H1 (cell line): Measurements from ENCODE around the gene NLRX1. TPM values are rescaled to one million over a fixed set of nuclear protein-coding genes. Genes with fewer than 3 reads are reported as not detected.

Experiments used
- CTCF ChIA-PET: fragments of 300-600 bp; sonication (Branson Sonifier 250); formaldehyde crosslinking; loops from one replicate; lab custom pipeline; 2021; ENCODE audit not compliant: partially characterized antibody; lab: Charles Lee
- POLR2A ChIA-PET: fragments of 300-600 bp; sonication (Branson Sonifier 250); formaldehyde crosslinking; loops from one replicate; lab custom pipeline; 2021; ENCODE audit warnings: inconsistent platforms; ENCODE audit not compliant: partially characterized antibody; lab: Charles Lee
- DNase-seq, 2 experiments: peaks; one replicate each; pipeline versions ENCODE4 v3.0.0 to v3.0.0-alpha.2; 2010 to 2022; ENCODE audit warnings: low spot score in 2 of 2, low read depth in 1 of 2, mixed read lengths in 1 of 2
- FAIRE-seq: peaks from 2 replicates; lab custom pipeline; 2011; peaks lifted over from hg19 to GRCh38; lab: Jason Lieb, UNC
- H2AFZ ChIP-seq: 2 replicates; pipeline ENCODE4 v1.8.1; 2012; ENCODE audit warnings: low read length, inconsistent platforms
- H2AK5ac ChIP-seq: 2 replicates; pipeline ENCODE4 v1.6.1; 2013; ENCODE audit warnings: low read depth, low read length
- H2BK120ac ChIP-seq: replicated peaks from 2 replicates; pipeline ENCODE3; 2013; ENCODE audit warnings: low read depth, low read length, inconsistent platforms
- H2BK12ac ChIP-seq: 2 replicates; pipeline ENCODE4 v1.6.1; 2013; ENCODE audit warnings: low read depth, low read length
- H2BK15ac ChIP-seq: 2 replicates; pipeline ENCODE4 v1.6.1; 2013; ENCODE audit warnings: low read length
- H2BK20ac ChIP-seq: 2 replicates; pipeline ENCODE4 v1.6.1; 2013; ENCODE audit warnings: low read length
- H2BK5ac ChIP-seq: 2 replicates; pipeline ENCODE4 v1.6.1; 2013; ENCODE audit warnings: low read depth, low read length
- H3K14ac ChIP-seq: 2 replicates; pipeline ENCODE4 v1.6.1; 2013; ENCODE audit warnings: inconsistent platforms; ENCODE audit not compliant: insufficient read length
- H3K18ac ChIP-seq: 2 replicates; pipeline ENCODE4 v1.6.1; 2013; ENCODE audit warnings: low read length; ENCODE audit errors: extremely low read depth
- H3K23ac ChIP-seq: 2 replicates; pipeline ENCODE4 v1.6.1; 2013; ENCODE audit warnings: inconsistent platforms; ENCODE audit not compliant: insufficient read length
- H3K23me2 ChIP-seq: 2 replicates; pipeline ENCODE4 v1.6.1; 2013; ENCODE audit warnings: low read depth, low read length
- H3K27ac ChIP-seq: 2 replicates; pipeline ENCODE4 v1.6.1; 2011; ENCODE audit warnings: low read depth, low read length, inconsistent platforms
- H3K27me3 ChIP-seq, 4 experiments: replicated peaks in 1 of 4; 1 replicate in 1 of 4; 2 replicates in 3 of 4; pipeline versions ENCODE4 v1.6.1 to v1.8.1; 2011 to 2013; ENCODE audit warnings: low read length in 3 of 4, mild to moderate bottlenecking in 3 of 4, inconsistent platforms in 2 of 4, mixed read lengths in 2 of 4, moderate library complexity in 1 of 4; ENCODE audit not compliant: control insufficient read depth in 3 of 4, insufficient read depth in 3 of 4; ENCODE audit errors: extremely low read depth in 1 of 4
- H3K36me3 ChIP-seq, 4 experiments: 2 replicates each; pipeline versions ENCODE4 v1.6.1 to v1.8.1; 2011 to 2013; ENCODE audit warnings: mild to moderate bottlenecking in 4 of 4, low read length in 3 of 4, moderate library complexity in 2 of 4, control low read depth in 1 of 4, inconsistent platforms in 1 of 4; ENCODE audit not compliant: insufficient read depth in 4 of 4, control insufficient read depth in 2 of 4
- H3K4ac ChIP-seq: replicated peaks from 2 replicates; pipeline ENCODE3; 2013; ENCODE audit warnings: low read length, low read depth, mixed read lengths, inconsistent platforms; ENCODE audit not compliant: insufficient read length
- H3K4me1 ChIP-seq, 4 experiments: replicated peaks in 1 of 4; 1 replicate in 1 of 4; 2 replicates in 3 of 4; pipeline versions ENCODE4 v1.6.1 to v1.8.1; 2011 to 2013; ENCODE audit warnings: low read length in 3 of 4, inconsistent platforms in 2 of 4, mixed read lengths in 1 of 4; ENCODE audit not compliant: insufficient read depth in 4 of 4, control insufficient read depth in 3 of 4
- H3K4me2 ChIP-seq, 2 experiments: 2 replicates each; pipeline versions ENCODE4 v1.6.1 to v1.8.1; 2011 to 2013; ENCODE audit warnings: low read depth in 2 of 2, low read length in 2 of 2, control low read depth in 1 of 2, inconsistent platforms in 1 of 2, mild to moderate bottlenecking in 1 of 2; ENCODE audit not compliant: insufficient read depth in 1 of 2
- H3K4me3 ChIP-seq, 4 experiments: fragments of 200-600, 300-600 bp in 1 of 4; sonication (generic), shearing (Covaris generic), sonication (Bioruptor Twin) in 1 of 4; 2 replicates each; pipeline versions ENCODE4 v1.5.1 to v1.8.1; 2011 to 2016; ENCODE audit warnings: low read length in 4 of 4, low read depth in 3 of 4, control low read depth in 2 of 4, inconsistent platforms in 2 of 4, mild to moderate bottlenecking in 2 of 4, mixed read lengths in 1 of 4, moderate library complexity in 1 of 4; ENCODE audit not compliant: insufficient read depth in 2 of 4; ENCODE audit errors: extremely low read depth in 1 of 4
- H3K56ac ChIP-seq: replicated peaks from 2 replicates; pipeline ENCODE3; 2013; ENCODE audit warnings: low read depth, mild to moderate bottlenecking, mixed read lengths, low read length, inconsistent platforms; ENCODE audit not compliant: insufficient read length
- H3K79me1 ChIP-seq: 2 replicates; pipeline ENCODE4 v1.6.1; 2013; ENCODE audit warnings: low read depth, low read length, control low read depth
- H3K79me2 ChIP-seq, 2 experiments: 2 replicates each; pipeline versions ENCODE4 v1.6.1 to v1.8.1; 2012 to 2013; ENCODE audit warnings: low read length in 2 of 2, mild to moderate bottlenecking in 2 of 2, inconsistent platforms in 1 of 2; ENCODE audit not compliant: insufficient read depth in 2 of 2, control insufficient read depth in 1 of 2
- H3K9ac ChIP-seq, 4 experiments: replicated peaks in 1 of 4; 1 replicate in 1 of 4; 2 replicates in 3 of 4; pipeline versions ENCODE4 v1.6.1 to v1.8.1; 2011 to 2013; ENCODE audit warnings: low read depth in 3 of 4, low read length in 3 of 4, control low read depth in 2 of 4, mild to moderate bottlenecking in 2 of 4, moderate library complexity in 2 of 4, inconsistent platforms in 1 of 4; ENCODE audit errors: extremely low read depth in 1 of 4
- H3K9me3 ChIP-seq, 2 experiments: 2 replicates each; pipeline versions ENCODE4 v1.6.1 to v1.8.1; 2012 to 2013; ENCODE audit warnings: mild to moderate bottlenecking in 2 of 2, moderate library complexity in 2 of 2, control low read depth in 1 of 2, inconsistent platforms in 1 of 2, low read depth in 1 of 2, low read length in 1 of 2, mixed read lengths in 1 of 2; ENCODE audit not compliant: insufficient read depth in 2 of 2
- H4K20me1 ChIP-seq, 2 experiments: replicated peaks in 1 of 2; 2 replicates each; pipeline versions ENCODE3 to v1.8.1; 2011 to 2013; ENCODE audit warnings: inconsistent platforms in 2 of 2, low read length in 2 of 2, mild to moderate bottlenecking in 1 of 2; ENCODE audit not compliant: insufficient read depth in 2 of 2, control insufficient read depth in 1 of 2
- H4K5ac ChIP-seq: 2 replicates; pipeline ENCODE4 v1.6.1; 2013; ENCODE audit warnings: low read length, low read depth, mixed read lengths, inconsistent platforms; ENCODE audit not compliant: insufficient read length
- H4K8ac ChIP-seq: 2 replicates; pipeline ENCODE4 v1.8.0; 2013; ENCODE audit warnings: mild to moderate bottlenecking, moderate library complexity, low read length, inconsistent platforms; ENCODE audit not compliant: insufficient read depth; ENCODE audit errors: extremely low read depth
- H4K91ac ChIP-seq: replicated peaks from 2 replicates; pipeline ENCODE3; 2013; ENCODE audit warnings: low read length, mixed read lengths, inconsistent platforms; ENCODE audit not compliant: insufficient read length
- CEBPB ChIP-seq: IDR thresholded peaks from 2 replicates; pipeline ENCODE4 v1.6.1; 2012; ENCODE audit warnings: low read depth, low read length
- GTF2F1 ChIP-seq: IDR thresholded peaks from 2 replicates; pipeline ENCODE4 v1.6.1; 2012; ENCODE audit warnings: low read depth, low read length, improper control_type of control experiment, borderline replicate concordance
- HDAC6 ChIP-seq: IDR thresholded peaks from one replicate; pipeline ENCODE4 v1.7.1; 2012; ENCODE audit warnings: low read depth, mild to moderate bottlenecking, inconsistent platforms, low read length, moderate library complexity
- PHF8 ChIP-seq: fragments of 200-600 bp; sonication (generic); conservative IDR thresholded peaks from 2 replicates; pipeline ENCODE4 v1.7.1; 2012; ENCODE audit warnings: low read depth, mild to moderate bottlenecking, inconsistent platforms, low read length, moderate library complexity
- POU5F1 ChIP-seq: IDR thresholded peaks from 2 replicates; pipeline ENCODE4 v1.6.1; 2011; ENCODE audit warnings: low read depth, mild to moderate bottlenecking, low read length, moderate library complexity
- WGBS, 2 experiments: shearing (Covaris generic) in 1 of 2; methylation state at CpG; one replicate each; pipeline versions ENCODE4 v1.1.6 to v1.1.7; 2013 to 2015; ENCODE audit warnings: low lambda C conversion rate in 2 of 2, mixed read lengths in 2 of 2, inconsistent platforms in 1 of 2, low coverage in 1 of 2, missing lambda C conversion rate in 1 of 2; ENCODE audit not compliant: insufficient replicate concordance in 2 of 2, insufficient coverage in 1 of 2, insufficient read length in 1 of 2; ENCODE audit errors: extremely low coverage in 1 of 2, missing lambda C conversion rate in 1 of 2; 5-methylcytosine and 5-hydroxymethylcytosine counted together
- polyA plus RNA-seq, 7 experiments: library from polyadenylated mRNA; depleted of rRNA in 3 of 7; stranded (reverse) in 5 of 7; unstranded in 2 of 7; fragments of >200 nt in 5 of 7; fragments of 200-250 nt in 2 of 7; gene quantifications; 1 replicate in 5 of 7; 2 replicates in 1 of 7; 4 replicates in 1 of 7; pipeline versions ENCODE4 v1.2.1 to v1.2.3, GENCODE V29; 2011 to 2013; ENCODE audit warnings: missing spikeins in 2 of 7, mixed read lengths in 2 of 7
- total RNA-seq: library from RNA; stranded (reverse); fragmentation: NEBNext Ultra II Directional; extraction: Animal tissue kit (Norgen Biotek cat#: 25700); gene quantifications from 2 replicates; pipeline ENCODE4 v1.2.1, GENCODE V29; 2021

The NLRX1 gene
- total and polyA plus RNA-seq, 2 of the 8 experiments (the other 6 are each of a cell fraction or from before 2014, with no cell fraction given): 13.2 to 18.6 TPM

GRCh38 chr11:119204066-119204465 is 35.5 kb downstream of the NLRX1 start:
- 88% methylated on average over 9 of the region's 9 CpGs; no CpG with 5 or more reads in 1 of the 2 experiments for WGBS, 2 experiments
- no peak overlapping the region for H2BK15ac ChIP-seq
- H3K4me3 ChIP-seq: no peak overlapping the region
- H4K8ac ChIP-seq: no peak overlapping the region
- no peaks in the 10 kb centered on the region for H3K27me3 ChIP-seq
- H3K4me1 ChIP-seq: peaks cover 2 to 7% (median 4%) of the 10 kb centered on the region in 4 experiments; a peak in 4 of 7 replicates
- H3K23me2 ChIP-seq: peaks cover 9% of the 10 kb centered on the region
- no peak overlapping the region for H2AFZ ChIP-seq
- H3K79me1 ChIP-seq: no peaks in the 10 kb centered on the region
- H3K36me3 ChIP-seq: no peaks in the 10 kb centered on the region
- no peak for DNase-seq
- H3K14ac ChIP-seq: no peak overlapping the region
- no peak overlapping the region for H2BK5ac ChIP-seq
- H3K79me2 ChIP-seq: peaks cover 14 to 24% of the 10 kb centered on the region in 2 experiments
- no peak overlapping the region for H3K9ac ChIP-seq
- FAIRE-seq: no peak
- no peak overlapping the region for H4K91ac ChIP-seq
- no peak overlapping the region for H3K23ac ChIP-seq
- no peak overlapping the region for H3K27ac ChIP-seq
- no peak overlapping the region for H2BK120ac ChIP-seq
- no peak overlapping the region for H2BK12ac ChIP-seq
- no peak overlapping the region for H4K5ac ChIP-seq
- TF ChIP-seq CEBPB (no peak), HDAC6 (no peak), POU5F1 (no peak), PHF8 (no peak), GTF2F1 (no peak)
- ChIA-PET POLR2A (interaction anchor here (2.1 kb wide), 1 partner anchor 109 kb away, joined by 7 read pairs; a partner anchor contains a TSS), CTCF (interaction anchor here (0.7 to 20.1 kb wide), 9 partner anchors 8 to 246 kb away, joined by 3 to 367 read pairs (median 3); partner anchors contain the start of gene ABCG4)
- H3K9me3 ChIP-seq: no peaks in the 10 kb centered on the region
- H2BK20ac ChIP-seq: no peak overlapping the region
- no peak overlapping the region for H3K56ac ChIP-seq
- no peak overlapping the region for H3K18ac ChIP-seq
- no peak overlapping the region for H3K4ac ChIP-seq
- peaks cover 2 to 5% of the 10 kb centered on the region in 2 experiments for H4K20me1 ChIP-seq
- H3K4me2 ChIP-seq: no peak overlapping the region
- H2AK5ac ChIP-seq: no peak overlapping the region
